ENCODE measurements around the gene ACACB.

The ACACB gene

GRCh38 chr12:109153821-109154441, 37.5 kb downstream of the ACACB start:
- TF ChIP-seq TAF1 (IDR thresholded peaks at IDR 0.05; ENCODE audit: borderline replicate concordance, insufficient read depth, low read length): no peak
- no peak for TF ChIP-seq POLR2AphosphoS5 (IDR thresholded peaks at IDR 0.05; ENCODE audit: low read depth, low read length)

- TF ChIP-seq POLR2AphosphoS5 (IDR thresholded peaks at IDR 0.05; ENCODE audit: low read depth, low read length) (peak; percentile 71), FOXP2 (optimal IDR thresholded peaks at IDR 0.05; ENCODE audit: borderline replicate concordance, extremely low read depth, extremely low read length, insufficient read depth) (no peak)
Measured at GRCh38 chr12:109154451-109155438, 38.4 kb downstream of the ACACB start.

DNA sequence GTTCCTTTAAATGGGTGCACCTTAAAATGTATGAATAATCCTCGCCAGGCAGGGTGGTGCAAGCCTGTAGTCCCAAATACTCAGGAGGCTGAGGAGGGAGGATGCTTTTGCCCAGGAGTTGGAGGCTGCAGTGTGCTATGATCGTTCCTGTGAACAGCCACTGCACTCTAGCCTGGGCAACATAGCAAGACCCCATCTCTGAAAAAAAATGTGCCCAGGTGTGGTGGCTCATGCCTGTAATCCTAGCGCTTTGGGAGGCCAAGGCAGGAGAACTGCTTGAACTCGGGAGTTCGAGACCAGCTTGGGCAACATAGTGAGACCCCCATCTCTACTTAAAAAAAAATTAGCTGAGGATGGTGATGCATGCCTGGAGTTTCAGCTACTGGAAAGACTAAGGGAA, 39.6 kb downstream of the ACACB start:
- TF ChIP-seq POLR2AphosphoS5 (IDR thresholded peaks at IDR 0.05; ENCODE audit: low read depth, low read length): no peak
- TF ChIP-seq SIN3A (IDR thresholded peaks at IDR 0.05; ENCODE audit: borderline replicate concordance, insufficient read depth, low read length): no peak
- TF ChIP-seq TAF1 (IDR thresholded peaks at IDR 0.05; ENCODE audit: borderline replicate concordance, insufficient read depth, low read length): no peak
- TF ChIP-seq, protein P1, sequence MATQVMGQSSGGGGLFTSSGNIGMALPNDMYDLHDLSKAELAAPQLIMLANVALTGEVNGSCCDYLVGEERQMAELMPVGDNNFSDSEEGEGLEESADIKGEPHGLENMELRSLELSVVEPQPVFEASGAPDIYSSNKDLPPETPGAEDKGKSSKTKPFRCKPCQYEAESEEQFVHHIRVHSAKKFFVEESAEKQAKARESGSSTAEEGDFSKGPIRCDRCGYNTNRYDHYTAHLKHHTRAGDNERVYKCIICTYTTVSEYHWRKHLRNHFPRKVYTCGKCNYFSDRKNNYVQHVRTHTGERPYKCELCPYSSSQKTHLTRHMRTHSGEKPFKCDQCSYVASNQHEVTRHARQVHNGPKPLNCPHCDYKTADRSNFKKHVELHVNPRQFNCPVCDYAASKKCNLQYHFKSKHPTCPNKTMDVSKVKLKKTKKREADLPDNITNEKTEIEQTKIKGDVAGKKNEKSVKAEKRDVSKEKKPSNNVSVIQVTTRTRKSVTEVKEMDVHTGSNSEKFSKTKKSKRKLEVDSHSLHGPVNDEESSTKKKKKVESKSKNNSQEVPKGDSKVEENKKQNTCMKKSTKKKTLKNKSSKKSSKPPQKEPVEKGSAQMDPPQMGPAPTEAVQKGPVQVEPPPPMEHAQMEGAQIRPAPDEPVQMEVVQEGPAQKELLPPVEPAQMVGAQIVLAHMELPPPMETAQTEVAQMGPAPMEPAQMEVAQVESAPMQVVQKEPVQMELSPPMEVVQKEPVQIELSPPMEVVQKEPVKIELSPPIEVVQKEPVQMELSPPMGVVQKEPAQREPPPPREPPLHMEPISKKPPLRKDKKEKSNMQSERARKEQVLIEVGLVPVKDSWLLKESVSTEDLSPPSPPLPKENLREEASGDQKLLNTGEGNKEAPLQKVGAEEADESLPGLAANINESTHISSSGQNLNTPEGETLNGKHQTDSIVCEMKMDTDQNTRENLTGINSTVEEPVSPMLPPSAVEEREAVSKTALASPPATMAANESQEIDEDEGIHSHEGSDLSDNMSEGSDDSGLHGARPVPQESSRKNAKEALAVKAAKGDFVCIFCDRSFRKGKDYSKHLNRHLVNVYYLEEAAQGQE (IDR thresholded peaks at IDR 0.05; ENCODE audit: insufficient read depth in 1 of 2, low read depth in 2 of 2, low read length in 2 of 2): no peak
- no peak for TF ChIP-seq FOXP2 (optimal IDR thresholded peaks at IDR 0.05; ENCODE audit: borderline replicate concordance, extremely low read depth, extremely low read length, insufficient read depth)

- no peak for TF ChIP-seq FOXP2 (optimal IDR thresholded peaks at IDR 0.05; ENCODE audit: borderline replicate concordance, extremely low read depth, extremely low read length, insufficient read depth)
- no peak for TF ChIP-seq TAF1 (IDR thresholded peaks at IDR 0.05; ENCODE audit: borderline replicate concordance, insufficient read depth, low read length)
- no peak for TF ChIP-seq POLR2AphosphoS5 (IDR thresholded peaks at IDR 0.05; ENCODE audit: low read depth, low read length)
- TF ChIP-seq SIN3A (IDR thresholded peaks at IDR 0.05; ENCODE audit: borderline replicate concordance, insufficient read depth, low read length): no peak
- TF ChIP-seq, protein P1 (IDR thresholded peaks at IDR 0.05; ENCODE audit: insufficient read depth in 1 of 2, low read depth in 2 of 2, low read length in 2 of 2): no peak
Measured at GRCh38 chr12:109156586-109156985, 40.2 kb downstream of the ACACB start.

DNA sequence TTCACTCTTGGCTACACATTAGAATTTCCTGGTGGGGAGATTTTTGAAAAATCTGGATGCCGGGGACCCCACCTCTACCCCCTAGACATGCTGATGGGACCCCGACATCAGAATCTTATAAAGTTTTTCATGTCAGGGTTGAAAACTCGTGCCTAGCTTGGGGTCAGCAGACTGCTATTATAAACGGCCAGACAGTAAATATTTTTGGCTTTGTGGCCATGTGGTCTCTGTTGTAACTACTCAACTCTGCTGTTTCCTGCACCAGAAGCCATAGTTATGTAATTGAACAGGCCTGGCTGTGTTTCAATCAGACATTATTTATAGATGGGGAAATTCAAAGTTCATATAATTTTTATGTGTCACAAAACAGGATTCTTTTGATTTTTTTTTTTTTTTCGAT, 41.6 kb downstream of the ACACB start:
- TF ChIP-seq, protein P1 (IDR thresholded peaks at IDR 0.05; ENCODE audit: insufficient read depth in 1 of 2, low read depth in 2 of 2, low read length in 2 of 2): no peak
- TF ChIP-seq FOXP2 (optimal IDR thresholded peaks at IDR 0.05; ENCODE audit: borderline replicate concordance, extremely low read depth, extremely low read length, insufficient read depth) (no peak), POLR2AphosphoS5 (IDR thresholded peaks at IDR 0.05; ENCODE audit: low read depth, low read length) (no peak), TAF1 (IDR thresholded peaks at IDR 0.05; ENCODE audit: borderline replicate concordance, insufficient read depth, low read length) (no peak), SIN3A (IDR thresholded peaks at IDR 0.05; ENCODE audit: borderline replicate concordance, insufficient read depth, low read length) (no peak)

GRCh38 chr12:109160433-109160832, 44.0 kb downstream of the ACACB start:
- TF ChIP-seq FOXP2 (optimal IDR thresholded peaks at IDR 0.05; ENCODE audit: borderline replicate concordance, extremely low read depth, extremely low read length, insufficient read depth) (no peak), POLR2AphosphoS5 (IDR thresholded peaks at IDR 0.05; ENCODE audit: low read depth, low read length) (no peak), SIN3A (IDR thresholded peaks at IDR 0.05; ENCODE audit: borderline replicate concordance, insufficient read depth, low read length) (no peak), TAF1 (IDR thresholded peaks at IDR 0.05; ENCODE audit: borderline replicate concordance, insufficient read depth, low read length) (no peak)
- TF ChIP-seq, protein P1 (IDR thresholded peaks at IDR 0.05; ENCODE audit: insufficient read depth in 1 of 2, low read depth in 2 of 2, low read length in 2 of 2): no peak
